OCI-LY7 (cell line): ENCODE data around the gene ZNF462.

ENCODE experiments used
- CTCF ChIP-seq: fragments of 200-600 bp; sonication (generic); conservative IDR thresholded peaks from 2 replicates; pipeline ENCODE4 v1.5.1; 2014; ENCODE audit warnings: mild to moderate bottlenecking, antibody characterized with exemption, low read length, moderate library complexity, mixed read lengths
- EZH2phosphoT487 ChIP-seq: fragments of 200-600 bp; sonication (generic); IDR thresholded peaks from 2 replicates; pipeline ENCODE4 v1.6.1; 2018; ENCODE audit warnings: low read depth, borderline replicate concordance, mild to moderate bottlenecking, mixed run types, antibody characterized with exemption, low read length, moderate library complexity, mixed read lengths

- TF ChIP-seq CTCF = no peak
- TF ChIP-seq EZH2phosphoT487 = no peak
Observed at GRCh38 chr9:107008447-107008846, 145.5 kb downstream of the ZNF462 start.
